LHCN-M2 (cell line): ENCODE results near the gene AIRE. TPM values are rescaled to one million over a fixed set of nuclear protein-coding genes. Genes with fewer than 3 reads are reported as not detected.

Experiments used
- DNase-seq: peaks from one replicate; pipeline ENCODE4 v3.0.0-alpha.2; 2012; ENCODE audit warnings: low read depth
- total RNA-seq: library from RNA; depleted of rRNA; stranded (reverse); fragments of >200 nt; gene quantifications from 2 replicates; pipeline ENCODE4 v1.2.3, GENCODE V29; 2014

Gene AIRE
- total RNA-seq, 1 experiment from 2014 or later = not detected

DNA sequence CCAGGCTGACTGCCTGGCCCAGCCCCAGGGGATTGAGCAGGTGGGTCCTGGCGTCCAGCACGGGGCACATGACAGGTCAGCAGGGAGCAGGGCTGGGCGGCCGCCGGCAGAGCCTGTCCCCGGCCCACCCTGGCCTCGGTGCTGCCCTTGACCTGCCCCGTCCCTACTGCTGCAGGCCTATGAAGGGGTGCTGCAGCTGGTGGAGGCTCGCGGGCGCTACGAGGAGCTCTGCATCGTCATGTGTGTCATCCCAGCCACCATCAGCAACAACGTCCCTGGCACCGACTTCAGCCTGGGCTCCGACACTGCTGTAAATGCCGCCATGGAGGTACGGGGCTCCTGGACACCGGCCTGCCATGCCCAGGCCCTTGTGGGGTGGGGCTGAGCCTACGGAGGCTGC lies 37.9 kb downstream of the AIRE start:
- DNase-seq = no peak

DNA sequence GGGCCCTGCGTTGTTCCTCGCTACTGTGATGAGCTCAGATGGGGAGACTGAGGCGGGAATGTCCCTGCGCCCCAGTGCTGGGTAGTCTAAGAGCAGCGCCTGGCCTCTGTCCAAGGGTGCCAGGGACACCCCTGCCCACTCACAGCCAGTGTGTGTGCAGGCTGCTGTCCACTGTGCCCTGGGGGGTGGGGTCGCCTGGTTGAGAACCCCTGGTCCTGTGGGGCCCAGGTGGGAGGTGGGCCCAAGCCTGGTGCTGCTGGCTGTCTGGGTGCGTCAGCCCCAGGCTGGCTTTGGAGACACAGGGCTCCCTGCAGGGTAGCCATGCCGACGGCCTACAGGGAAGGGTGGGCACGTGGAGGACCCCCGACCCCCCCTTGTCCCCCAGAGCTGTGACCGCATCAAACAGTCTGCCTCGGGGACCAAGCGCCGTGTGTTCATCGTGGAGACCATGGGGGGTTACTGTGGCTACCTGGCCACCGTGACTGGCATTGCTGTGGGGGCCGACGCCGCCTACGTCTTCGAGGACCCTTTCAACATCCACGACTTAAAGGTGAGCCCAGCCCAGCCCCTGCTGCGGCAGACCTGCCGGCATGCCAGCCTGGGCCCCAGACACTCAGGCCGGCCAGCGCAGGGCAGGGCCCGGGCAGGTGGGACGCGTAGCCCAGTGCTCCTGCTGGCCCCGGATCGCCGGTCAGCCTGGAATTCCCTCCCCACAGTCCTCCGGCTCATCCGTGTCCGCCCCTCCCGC lies 38.6 kb downstream of the AIRE start:
- DNase-seq = no peak

- no peak for DNase-seq
These were observed 39.1 kb downstream of the AIRE start for GRCh38 chr21:44324854-44325107.

DNA sequence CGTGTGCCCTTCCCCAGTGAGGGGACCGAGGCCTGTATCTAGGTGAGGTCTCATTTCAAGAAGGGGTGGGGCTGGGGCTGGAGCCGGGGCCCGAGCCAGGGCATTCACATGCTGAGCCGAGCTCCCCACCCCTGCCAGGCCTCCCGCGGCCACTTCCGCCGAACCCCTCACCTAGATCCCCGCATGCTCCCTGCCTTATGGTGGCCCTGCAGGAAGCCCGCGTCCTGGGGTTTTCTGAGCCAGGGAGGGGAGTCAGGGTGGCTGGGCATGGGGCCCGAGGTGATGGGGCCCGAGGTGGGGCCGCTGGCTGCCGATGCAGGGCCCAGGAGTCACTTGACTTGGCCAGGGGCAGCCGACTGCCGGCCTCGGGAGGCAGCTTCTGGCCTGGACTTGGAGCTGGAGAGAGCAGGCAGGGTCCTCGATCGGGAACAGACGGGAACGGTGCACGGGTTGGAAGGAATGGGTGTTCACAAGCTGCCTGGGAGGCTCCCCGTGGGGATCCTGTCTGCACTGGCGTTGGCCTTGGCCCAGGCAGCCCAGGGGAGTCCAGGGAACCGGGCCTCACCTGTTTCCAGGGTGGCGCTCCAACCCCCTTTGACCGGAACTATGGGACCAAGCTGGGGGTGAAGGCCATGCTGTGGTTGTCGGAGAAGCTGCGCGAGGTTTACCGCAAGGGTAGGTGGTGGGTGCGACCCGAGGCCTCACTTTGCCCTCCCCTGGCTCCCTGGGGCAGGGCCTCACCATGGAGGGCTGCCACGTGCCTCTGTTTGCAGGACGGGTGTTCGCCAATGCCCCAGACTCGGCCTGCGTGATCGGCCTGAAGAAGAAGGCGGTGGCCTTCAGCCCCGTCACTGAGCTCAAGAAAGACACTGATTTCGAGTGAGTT lies 40.0 kb downstream of the AIRE start:
- DNase-seq = no peak

- DNase-seq = no peak
These were observed 40.6 kb downstream of the AIRE start for GRCh38 chr21:44326272-44326647.

DNA sequence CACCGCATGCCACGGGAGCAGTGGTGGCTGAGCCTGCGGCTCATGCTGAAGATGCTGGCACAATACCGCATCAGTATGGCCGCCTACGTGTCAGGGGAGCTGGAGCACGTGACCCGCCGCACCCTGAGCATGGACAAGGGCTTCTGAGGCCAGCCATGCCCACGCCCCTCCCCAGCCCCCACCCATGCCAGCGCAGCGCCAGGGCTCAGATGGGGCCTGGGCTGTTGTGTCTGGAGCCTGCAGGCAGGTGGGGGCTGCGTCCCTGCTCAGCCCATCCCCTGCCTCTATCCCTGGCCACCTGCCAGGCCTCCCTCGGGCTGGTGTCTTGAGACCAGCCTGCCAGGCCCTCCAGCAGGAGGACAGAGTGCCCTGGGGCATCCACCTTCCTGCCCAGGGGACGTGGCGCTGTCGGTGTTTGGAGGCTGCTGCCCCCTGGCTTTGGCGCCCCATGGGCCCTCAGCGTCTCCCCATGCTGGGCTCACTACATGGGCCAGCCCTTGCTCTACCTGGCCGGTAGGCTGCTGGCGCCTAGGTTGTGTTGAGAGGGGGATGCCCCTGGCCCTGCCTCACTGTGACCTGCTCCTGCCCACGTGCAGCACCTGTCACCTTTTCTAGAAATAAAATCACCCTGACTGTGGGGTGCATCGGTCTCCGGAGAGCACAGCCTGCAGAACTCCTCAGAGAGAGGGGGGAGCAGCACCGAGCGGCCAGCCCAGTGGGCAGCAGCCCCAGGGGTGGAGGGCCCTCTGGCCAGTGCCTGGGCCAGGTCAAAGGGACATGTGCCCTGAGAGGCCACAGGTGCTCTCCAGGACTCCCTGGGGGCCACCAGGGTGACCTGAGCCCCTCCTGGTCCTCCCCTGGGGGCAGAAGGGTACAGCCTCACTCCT lies 41.3 kb downstream of the AIRE start:
- DNase-seq = no peak

- no peak for DNase-seq
These were observed 41.9 kb downstream of the AIRE start for GRCh38 chr21:44327603-44327974.

GRCh38 chr21:44328242-44328895 lies 42.7 kb downstream of the AIRE start:
- DNase-seq = no peak

DNA sequence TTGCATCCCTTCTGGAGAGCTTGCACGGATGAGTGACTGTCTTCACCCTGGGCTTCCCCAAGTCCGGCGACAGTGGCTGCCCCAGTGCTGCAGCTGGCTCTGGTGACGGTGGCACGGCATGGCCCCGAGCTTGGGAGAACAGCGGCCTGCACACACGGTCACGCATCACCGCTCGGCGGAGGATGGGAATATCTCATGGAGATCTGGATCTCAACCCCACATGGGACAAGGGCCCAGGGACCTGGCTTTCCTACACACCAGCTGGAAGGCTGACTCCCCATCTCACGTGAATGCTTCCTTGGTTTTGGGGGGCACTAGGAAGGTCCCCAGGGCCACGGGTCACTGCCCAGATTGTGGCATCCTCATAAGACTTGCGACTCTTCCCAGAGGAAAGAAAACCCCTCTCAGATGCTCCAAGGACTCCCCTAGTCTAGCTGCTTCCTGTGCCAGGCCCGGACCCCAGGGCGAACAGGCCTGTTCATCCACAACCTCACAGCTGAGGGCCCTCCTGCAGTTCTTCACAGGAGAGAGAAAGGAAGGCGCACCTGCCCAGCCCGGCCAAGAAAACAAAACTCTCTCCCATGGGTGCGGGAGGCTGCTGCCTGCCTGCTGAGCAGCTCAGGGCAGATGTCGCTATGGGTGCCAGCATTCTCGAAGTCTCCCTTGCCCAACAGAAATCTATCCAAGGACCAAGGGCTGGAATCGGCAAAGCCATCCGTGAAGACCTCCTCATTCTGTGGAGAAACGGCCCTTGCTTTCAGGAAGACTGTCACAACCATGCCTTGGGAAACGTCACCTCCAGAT lies 43.6 kb downstream of the AIRE start:
- DNase-seq = no peak

GRCh38 chr21:44329971-44330681 lies 44.5 kb downstream of the AIRE start:
- no peak for DNase-seq

DNA sequence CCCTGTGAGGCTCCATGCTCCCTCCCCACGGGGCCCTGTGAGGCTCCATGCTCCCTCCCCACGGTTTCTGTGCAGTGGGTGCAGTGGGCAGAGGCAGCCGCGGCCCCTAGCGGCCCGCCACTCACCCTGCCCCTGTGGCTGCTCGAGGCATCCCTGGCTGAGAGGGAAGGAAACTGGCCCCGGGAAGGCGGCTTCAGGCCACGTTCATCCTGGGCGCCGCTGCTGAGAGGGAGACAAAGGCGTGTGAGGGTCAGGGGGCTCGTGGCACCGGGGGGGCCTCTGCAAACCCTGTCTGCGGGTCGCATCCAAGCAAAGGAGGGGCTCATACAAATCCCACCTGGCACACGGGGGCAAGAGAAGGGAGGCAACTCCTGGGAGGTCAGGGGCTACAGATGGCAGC lies 45.0 kb downstream of the AIRE start:
- DNase-seq = no peak

- DNase-seq = no peak
These were observed 45.5 kb downstream of the AIRE start for GRCh38 chr21:44331209-44331608.

DNA sequence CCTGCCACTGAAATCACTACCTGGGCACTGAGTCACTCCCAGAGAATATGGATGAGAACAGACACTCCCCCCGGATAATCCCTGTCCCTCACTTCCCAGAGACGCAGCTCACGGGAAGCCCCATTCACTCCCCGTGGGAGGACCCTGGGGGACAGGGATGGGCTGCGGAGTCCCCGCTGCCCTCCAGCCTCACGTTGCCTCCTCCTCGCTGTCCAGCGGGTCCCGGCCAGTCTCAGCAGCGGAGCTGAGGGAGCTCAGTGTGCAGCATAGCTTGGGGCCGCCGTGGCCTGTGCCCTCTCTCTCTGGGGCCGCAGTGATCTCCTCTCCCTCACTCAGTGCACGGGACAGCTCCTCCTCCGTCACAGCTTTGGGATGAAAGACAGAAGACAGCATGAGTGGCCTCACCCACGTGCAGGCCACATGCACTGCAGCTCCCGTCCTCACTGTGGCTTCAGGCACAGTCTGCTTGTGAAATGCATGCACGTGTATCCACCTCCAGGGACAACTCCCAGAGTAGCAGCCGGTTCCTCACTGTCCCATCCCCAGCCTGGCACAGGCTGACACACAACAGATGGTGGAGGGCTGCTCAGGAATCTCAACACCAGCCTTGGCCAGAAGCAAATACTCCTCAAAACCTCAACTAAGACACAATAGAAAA lies 46.1 kb downstream of the AIRE start:
- peak; percentile 38 for DNase-seq

DNA sequence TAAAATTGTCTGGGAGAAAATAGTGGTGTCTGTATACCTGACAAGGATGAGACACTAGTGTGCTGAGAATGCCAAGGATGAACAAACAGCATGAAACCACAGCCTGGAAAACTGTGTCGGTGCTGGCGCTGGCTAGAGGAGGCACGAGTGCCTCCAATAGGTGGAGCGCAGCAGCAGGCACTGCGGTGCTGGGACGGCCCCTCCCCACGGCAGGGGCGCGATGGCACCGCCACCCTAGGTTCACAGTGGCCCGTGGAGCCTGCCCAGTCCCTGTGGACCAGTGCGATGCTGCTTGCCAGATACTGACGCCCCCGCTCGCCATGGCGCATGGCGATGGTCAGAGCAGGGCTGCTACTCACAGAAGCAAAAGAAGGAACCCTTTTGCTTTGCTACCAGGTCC lies 46.7 kb downstream of the AIRE start:
- no peak for DNase-seq

- DNase-seq = no peak
These were observed 47.3 kb downstream of the AIRE start for GRCh38 chr21:44332965-44333364.

GRCh38 chr21:44333509-44334328 lies 48.0 kb downstream of the AIRE start:
- no peak for DNase-seq

- no peak for DNase-seq
These were observed 48.8 kb downstream of the AIRE start for GRCh38 chr21:44334329-44335030.
